T-cell (primary cell): Measurements from ENCODE around the gene OARD1. TPM values are rescaled to one million over a fixed set of nuclear protein-coding genes. Genes with fewer than 3 reads are reported as not detected.

Experiments
- ATAC-seq, 4 experiments: fragments of 200-7000 bp in 3 of 4; fragments of 150-1000 bp in 1 of 4; cut with Tn5 transposase; replicated peaks in 1 of 4; 1 replicate in 3 of 4; 2 replicates in 1 of 4; pipeline ENCODE4 v1.10.0; 2021; ENCODE audit warnings: moderate library complexity in 3 of 4, mild to moderate bottlenecking in 2 of 4, moderate number of reproducible peaks in 1 of 4
- CTCF ChIA-PET, 2 donors: fragments of 300-600 bp; sonication (Branson Sonifier 250); formaldehyde crosslinking; loops; one replicate each; lab custom pipeline; 2022; ENCODE audit warnings: antibody characterized with exemption in 2 of 2; lab: Charles Lee
- POLR2A ChIA-PET, 2 donors: fragments of 300-600 bp; sonication (Branson Sonifier 250); formaldehyde crosslinking; loops; one replicate each; lab custom pipeline; 2022; ENCODE audit warnings: antibody characterized with exemption in 2 of 2; lab: Charles Lee
- DNase-seq, 35 experiments: peaks; one replicate each; pipeline versions ENCODE4 v3.0.0 to v3.0.0-alpha.2; 2013 to 2023
- H3K27ac ChIP-seq: one replicate; pipeline ENCODE4 v1.5.1; 2013; ENCODE audit warnings: low read length
- H3K27me3 ChIP-seq, 2 experiments: replicated peaks in 1 of 2; 1 replicate in 1 of 2; 2 replicates in 1 of 2; pipeline versions ENCODE4 v1.6.1 to v1.7.0; 2013; ENCODE audit warnings: low read length in 1 of 2, mixed read lengths in 1 of 2; ENCODE audit not compliant: control insufficient read depth in 2 of 2, insufficient read depth in 2 of 2; ENCODE audit errors: extremely low read depth in 1 of 2
- H3K36me3 ChIP-seq, 2 donors: 1 replicate in 1 of 2; 2 replicates in 1 of 2; pipeline versions ENCODE4 v1.6.1 to v1.7.0; 2013; ENCODE audit warnings: low read length in 1 of 2; ENCODE audit not compliant: control insufficient read depth in 2 of 2, insufficient read depth in 1 of 2; ENCODE audit errors: extremely low read depth in 1 of 2
- H3K4me1 ChIP-seq, 2 experiments: 1 replicate in 1 of 2; 2 replicates in 1 of 2; pipeline versions ENCODE4 v1.6.1 to v1.7.0; 2013; ENCODE audit warnings: low read length in 2 of 2, mixed read lengths in 1 of 2; ENCODE audit not compliant: insufficient read depth in 2 of 2, control insufficient read depth in 1 of 2; ENCODE audit errors: extremely low read depth in 1 of 2
- H3K4me3 ChIP-seq, 2 donors: 1 replicate in 1 of 2; 2 replicates in 1 of 2; pipeline versions ENCODE4 v1.5.1 to v1.7.0; 2013; ENCODE audit warnings: mild to moderate bottlenecking in 2 of 2, low read length in 1 of 2, moderate library complexity in 1 of 2; ENCODE audit not compliant: control insufficient read depth in 1 of 2; ENCODE audit errors: extremely low read depth in 1 of 2
- H3K9me3 ChIP-seq: 2 replicates; pipeline ENCODE4 v1.7.0; 2013
- H3K27ac Mint-ChIP-seq, 2 donors: one replicate each; pipeline ENCODE4 v1.8.0; 2020 to 2021; ENCODE audit warnings: mild to moderate bottlenecking in 2 of 2, mixed read lengths in 2 of 2
- H3K27me3 Mint-ChIP-seq, 2 donors: one replicate each; pipeline ENCODE4 v1.8.0; 2021 to 2022; ENCODE audit warnings: mixed read lengths in 2 of 2
- H3K36me3 Mint-ChIP-seq: one replicate; pipeline ENCODE4 v1.8.0; 2021; ENCODE audit warnings: mixed read lengths
- H3K4me1 Mint-ChIP-seq, 3 donors: one replicate each; pipeline ENCODE4 v1.8.0; 2020 to 2022; ENCODE audit warnings: mixed read lengths in 3 of 3, mild to moderate bottlenecking in 1 of 3
- H3K4me3 Mint-ChIP-seq, 3 donors: one replicate each; pipeline ENCODE4 v1.8.0; 2020 to 2022; ENCODE audit warnings: mild to moderate bottlenecking in 3 of 3, mixed read lengths in 3 of 3, moderate library complexity in 3 of 3
- H3K9me3 Mint-ChIP-seq, 3 donors: one replicate each; pipeline ENCODE4 v1.8.0; 2020 to 2022; ENCODE audit warnings: mixed read lengths in 3 of 3
- WGBS: methylation state at CpG from one replicate; pipeline ENCODE4 v1.1.5; 2013; ENCODE audit warnings: missing lambda C conversion rate; ENCODE audit not compliant: insufficient coverage; 5-methylcytosine and 5-hydroxymethylcytosine counted together
- total RNA-seq, 35 experiments: library from RNA in 6 of 35; stranded (reverse) in 6 of 35; fragments of 120-200 nt in 1 of 35; gene quantifications; one replicate each; pipeline versions ENCODE4 v1.2.1 to v1.2.4 and lab custom pipeline; 2013 to 2026

The OARD1 gene
- total RNA-seq, 5 donors from 2014 or later (not counting 1 experiment from before 2014, with no cell fraction given) = 33.1 to 43.2 (median 39.4) TPM

- Mint-ChIP-seq H3K4me3 (no peak overlapping the region), H3K4me1 (peaks cover 7 to 12% (median 7%) of the 10 kb centered on the region in 3 donors), H3K9me3 (no peaks in the 10 kb centered on the region), H3K27me3 (no peaks in the 10 kb centered on the region), H3K27ac (no peak overlapping the region), H3K36me3 (peaks cover 63% of the 10 kb centered on the region)
- no peaks in the 10 kb centered on the region for H3K4me1 ChIP-seq
- DNase-seq (no peak), ATAC-seq (no peak)
- ChIA-PET POLR2A (no interaction called here), CTCF (no interaction called here)
- WGBS = 100% methylated on average over 1 of the region's 1 CpG
- H3K27ac ChIP-seq = no peak overlapping the region
- H3K9me3 ChIP-seq = no peaks in the 10 kb centered on the region
- no peaks in the 10 kb centered on the region for H3K27me3 ChIP-seq
- no peak overlapping the region for H3K4me3 ChIP-seq
- H3K36me3 ChIP-seq = peaks cover 3 to 49% of the 10 kb centered on the region in 2 donors
Observed at GRCh38 chr6:41062056-41062455, 10.1 kb downstream of the OARD1 start.

- CTCF ChIA-PET = no interaction called here
Observed at GRCh38 chr6:41061196-41061726, 10.9 kb downstream of the OARD1 start.

GRCh38 chr6:41059556-41059955 is 12.6 kb downstream of the OARD1 start:
- Histone ChIP-seq H3K9me3 (no peaks in the 10 kb centered on the region), H3K27ac (no peak overlapping the region), H3K4me1 (no peaks in the 10 kb centered on the region), H3K4me3 (no peak overlapping the region), H3K36me3 (peaks cover 3 to 41% of the 10 kb centered on the region in 2 donors), H3K27me3 (no peaks in the 10 kb centered on the region)
- Mint-ChIP-seq H3K4me3 (no peak overlapping the region), H3K36me3 (peaks cover 53% of the 10 kb centered on the region), H3K27me3 (no peaks in the 10 kb centered on the region), H3K27ac (no peak overlapping the region), H3K4me1 (peaks cover 0 to 6% (median 0%) of the 10 kb centered on the region in 3 donors), H3K9me3 (no peaks in the 10 kb centered on the region)
- POLR2A ChIA-PET = no interaction called here
- WGBS = no CpG with 5 or more reads among the region's 1 CpG
- CTCF ChIA-PET = interaction anchor here in 1 of 2 donors (1.0 kb wide), 1 partner anchor 22 kb away, joined by 4 read pairs; no protein-coding TSS in a partner anchor
- ATAC-seq (no peak), DNase-seq (no peak)

More at GRCh38 chr6:41061196-41061726, 10.9 kb downstream of the OARD1 start:
- WGBS = 95% methylated on average over 12 of the region's 13 CpGs
- H3K27ac Mint-ChIP-seq = no peak overlapping the region
- DNase-seq (no peak), ATAC-seq (no peak)
- H3K36me3 ChIP-seq = peaks cover 3 to 55% of the 10 kb centered on the region in 2 donors
- H3K4me1 Mint-ChIP-seq = peaks cover 0 to 6% (median 1%) of the 10 kb centered on the region in 3 donors
- POLR2A ChIA-PET = no interaction called here
- no peaks in the 10 kb centered on the region for H3K4me1 ChIP-seq
- no peak overlapping the region for H3K27ac ChIP-seq
- H3K36me3 Mint-ChIP-seq = peaks cover 60% of the 10 kb centered on the region
- H3K4me3 Mint-ChIP-seq = no peak overlapping the region
- no peaks in the 10 kb centered on the region for H3K9me3 Mint-ChIP-seq
- no peaks in the 10 kb centered on the region for H3K27me3 ChIP-seq
- H3K27me3 Mint-ChIP-seq = no peaks in the 10 kb centered on the region
- H3K4me3 ChIP-seq = no peak overlapping the region
- no peaks in the 10 kb centered on the region for H3K9me3 ChIP-seq

GRCh38 chr6:41058783-41059181 is 13.4 kb downstream of the OARD1 start:
- Histone ChIP-seq H3K27ac (no peak overlapping the region), H3K4me1 (no peaks in the 10 kb centered on the region), H3K9me3 (no peaks in the 10 kb centered on the region), H3K27me3 (no peaks in the 10 kb centered on the region), H3K4me3 (no peak overlapping the region), H3K36me3 (peaks cover 0 to 34% of the 10 kb centered on the region in 2 donors)
- ChIA-PET CTCF (interaction anchor here in 1 of 2 donors (0.5 to 1.0 kb wide), 3 partner anchors 9 to 21 kb away, joined by 3 to 5 read pairs (median 4); no protein-coding TSS in a partner anchor), POLR2A (interaction anchor here in 1 of 2 donors (0.6 kb wide), 1 partner anchor 709 kb away, joined by 4 read pairs; no protein-coding TSS in a partner anchor)
- Mint-ChIP-seq H3K4me1 (peaks cover 0 to 6% (median 0%) of the 10 kb centered on the region in 3 donors), H3K27me3 (no peaks in the 10 kb centered on the region), H3K9me3 (no peaks in the 10 kb centered on the region), H3K36me3 (peaks cover 54% of the 10 kb centered on the region), H3K27ac (no peak overlapping the region), H3K4me3 (no peak overlapping the region)
- DNase-seq (no peak), ATAC-seq (no peak)
- no CpG with 5 or more reads among the region's 2 CpGs for WGBS

DNA sequence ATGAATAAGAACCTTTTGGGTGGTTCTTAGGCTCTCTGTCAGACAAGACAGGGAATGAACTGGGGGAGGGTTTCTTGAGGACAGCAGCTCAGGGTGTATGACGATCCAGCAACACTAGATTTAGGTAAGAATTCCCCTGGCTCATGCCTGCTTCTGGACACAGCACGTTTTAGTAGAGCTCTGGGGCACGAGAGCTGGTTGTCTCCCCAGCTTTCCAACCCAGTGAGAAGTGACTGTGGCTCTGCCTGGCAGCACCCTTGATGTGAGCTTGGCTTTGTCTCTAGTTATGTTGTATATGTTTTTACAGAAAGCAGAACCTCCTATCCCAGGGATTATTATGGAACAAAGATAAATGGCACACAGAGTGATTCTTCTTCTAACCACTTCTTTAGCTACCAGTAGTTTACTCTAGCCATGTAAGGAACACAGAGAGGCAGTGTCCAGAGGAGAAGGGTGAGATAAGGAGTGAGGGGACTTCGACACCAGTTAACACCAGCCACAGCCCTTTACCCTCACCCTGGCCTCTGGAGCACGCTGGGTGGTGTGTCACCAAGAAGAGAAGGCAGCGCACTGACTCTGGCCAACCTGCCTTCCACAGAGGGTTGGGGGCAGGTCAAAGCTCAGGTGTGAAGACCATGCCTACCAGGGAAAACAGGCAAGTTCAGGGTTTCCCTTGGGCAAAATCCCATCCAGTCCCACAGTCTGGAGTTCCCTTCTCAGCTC is 15.2 kb downstream of the OARD1 start:
- 82% methylated on average over 4 of the region's 6 CpGs for WGBS
- H3K9me3 ChIP-seq = no peaks in the 10 kb centered on the region
- peak overlapping the region in 1 of 2 donors; percentile 55 for H3K27ac Mint-ChIP-seq
- H3K9me3 Mint-ChIP-seq = no peaks in the 10 kb centered on the region
- H3K4me1 ChIP-seq = peaks cover 6 to 10% of the 10 kb centered on the region in 2 experiments
- H3K4me3 Mint-ChIP-seq = no peak overlapping the region
- ChIA-PET POLR2A (no interaction called here), CTCF (interaction anchor here (0.8 to 2.1 kb wide), 3 partner anchors 10 to 30 kb away, joined by 3 to 5 read pairs (median 3); no protein-coding TSS in a partner anchor)
- H3K36me3 Mint-ChIP-seq = peaks cover 44% of the 10 kb centered on the region
- peaks cover 9 to 19% (median 15%) of the 10 kb centered on the region in 3 donors for H3K4me1 Mint-ChIP-seq
- DNase-seq = no peak
- no peaks in the 10 kb centered on the region for H3K27me3 Mint-ChIP-seq
- ATAC-seq = no peak
- no peak overlapping the region for H3K4me3 ChIP-seq
- H3K36me3 ChIP-seq = peaks cover 0 to 21% of the 10 kb centered on the region in 2 donors
- no peak overlapping the region for H3K27ac ChIP-seq
- no peaks in the 10 kb centered on the region for H3K27me3 ChIP-seq

DNA sequence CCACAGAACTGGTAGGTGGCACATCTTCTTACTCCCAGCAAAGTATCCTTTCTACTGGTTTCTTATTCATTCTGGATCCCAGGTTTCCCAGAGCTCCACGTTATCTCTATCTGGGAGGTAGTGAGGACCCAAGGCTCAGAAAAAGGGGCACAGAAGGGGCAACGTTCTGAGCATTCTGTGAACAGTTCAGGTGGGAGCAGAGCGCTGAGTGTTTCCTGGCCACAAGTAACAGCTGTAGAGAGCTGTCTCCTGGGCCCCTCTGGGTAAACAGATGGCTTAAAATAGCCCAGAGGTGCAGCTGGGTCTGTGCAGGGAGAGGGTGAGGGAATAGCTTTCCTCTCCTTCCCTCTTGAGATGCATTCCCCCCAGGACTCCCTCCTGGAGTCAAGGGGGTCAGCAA is 17.0 kb downstream of the OARD1 start:
- Mint-ChIP-seq H3K4me1 (peaks cover 18 to 26% (median 22%) of the 10 kb centered on the region in 3 donors), H3K27me3 (no peaks in the 10 kb centered on the region), H3K4me3 (no peak overlapping the region), H3K9me3 (no peaks in the 10 kb centered on the region), H3K36me3 (peaks cover 46% of the 10 kb centered on the region), H3K27ac (no peak overlapping the region)
- CTCF ChIA-PET = interaction anchor here (1.0 to 2.1 kb wide), 2 partner anchors 14 kb away, joined by 3 to 5 read pairs; no protein-coding TSS in a partner anchor
- POLR2A ChIA-PET = no interaction called here
- ATAC-seq (no peak), DNase-seq (no peak)
- WGBS = 74% methylated on average over 3 of the region's 3 CpGs
- Histone ChIP-seq H3K27ac (no peak overlapping the region), H3K4me1 (peaks cover 10 to 15% of the 10 kb centered on the region in 2 experiments), H3K9me3 (no peaks in the 10 kb centered on the region), H3K27me3 (no peaks in the 10 kb centered on the region), H3K4me3 (no peak overlapping the region), H3K36me3 (peaks cover 0 to 10% of the 10 kb centered on the region in 2 donors)
